ENCODE data around the gene EPC1.
"Not testable (repeated sequence)": the region's sequence is repeated elsewhere in the genome, so short reads cannot be mapped to it uniquely, and the experiment has no call there.

The EPC1 gene

DNA sequence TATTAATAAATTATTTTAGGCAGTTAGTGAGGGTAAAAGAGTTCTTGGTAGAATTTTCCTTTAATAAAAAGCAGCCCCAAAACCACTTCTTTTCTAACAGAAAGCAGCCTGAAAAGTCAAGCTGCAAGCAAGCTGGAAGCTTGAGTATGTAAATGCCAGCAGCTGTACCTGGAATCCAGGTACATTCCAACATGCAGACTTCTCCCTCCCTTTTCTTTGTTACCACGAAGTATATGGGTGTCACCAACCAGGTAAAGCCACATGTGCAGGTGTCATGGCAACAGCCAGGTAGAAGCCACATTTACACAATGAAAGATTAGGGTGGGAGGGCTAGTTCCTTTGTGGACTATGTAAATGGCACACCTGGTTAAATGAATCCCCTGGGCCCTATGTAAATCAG, 114.6 kb downstream of the EPC1 start:
- no peak for DNase-seq (ENCODE audit: low read depth in 2 of 2)

DNA sequence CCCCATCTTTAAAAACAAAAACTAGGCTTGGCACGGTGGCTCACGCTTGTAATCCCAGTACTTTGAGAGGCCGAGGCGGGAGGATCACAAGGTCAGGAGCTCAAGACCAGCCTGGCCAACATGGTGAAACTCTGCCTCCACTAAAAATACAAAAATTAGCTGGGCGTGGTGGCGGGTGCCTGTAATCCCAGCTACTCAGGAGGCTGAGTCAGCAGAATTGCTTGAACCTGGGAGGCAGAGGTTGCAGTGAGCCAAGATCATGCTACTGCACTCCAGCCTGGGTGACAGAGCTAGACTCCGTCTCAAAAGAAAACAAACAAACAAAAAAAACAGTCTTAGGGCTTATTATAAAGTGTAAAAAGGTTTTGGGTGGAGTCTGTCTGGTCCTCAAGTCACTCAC, 117.2 kb downstream of the EPC1 start:
- not testable (repeated sequence) for DNase-seq (ENCODE audit: low read depth in 2 of 2)

- no peak for DNase-seq (ENCODE audit: low read depth in 2 of 2)
These were observed 117.8 kb downstream of the EPC1 start for GRCh38 chr10:32229170-32229569.

DNA sequence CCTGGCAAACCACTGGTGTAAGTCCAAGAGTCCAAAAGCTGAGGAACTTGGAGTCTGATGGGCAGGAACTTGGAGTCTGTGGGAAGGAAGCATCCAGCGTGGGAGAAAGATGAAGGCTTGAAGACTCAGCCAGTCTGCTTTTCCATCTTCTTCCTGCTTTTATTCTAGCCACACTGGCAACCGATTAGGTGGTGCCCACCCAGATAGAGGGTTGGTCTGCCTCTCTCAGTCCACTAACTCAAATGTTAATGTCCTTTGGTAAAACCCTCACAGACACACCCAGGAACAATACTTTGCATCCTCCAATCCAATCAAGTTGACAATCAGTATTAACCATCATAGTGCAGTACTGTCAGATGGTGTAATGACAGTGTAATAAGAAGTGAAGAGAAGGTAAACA, 119.2 kb downstream of the EPC1 start:
- DNase-seq (ENCODE audit: low read depth in 2 of 2): no peak

- no peak for DNase-seq (ENCODE audit: low read depth in 2 of 2)
These were observed 120.3 kb downstream of the EPC1 start for GRCh38 chr10:32226624-32227023.

- no peak for DNase-seq (ENCODE audit: low read depth in 2 of 2)
These were observed 121.0 kb downstream of the EPC1 start for GRCh38 chr10:32225976-32226375.

- DNase-seq (ENCODE audit: low read depth in 2 of 2): not testable (repeated sequence)
These were observed 124.6 kb downstream of the EPC1 start for GRCh38 chr10:32222376-32222775.

DNA sequence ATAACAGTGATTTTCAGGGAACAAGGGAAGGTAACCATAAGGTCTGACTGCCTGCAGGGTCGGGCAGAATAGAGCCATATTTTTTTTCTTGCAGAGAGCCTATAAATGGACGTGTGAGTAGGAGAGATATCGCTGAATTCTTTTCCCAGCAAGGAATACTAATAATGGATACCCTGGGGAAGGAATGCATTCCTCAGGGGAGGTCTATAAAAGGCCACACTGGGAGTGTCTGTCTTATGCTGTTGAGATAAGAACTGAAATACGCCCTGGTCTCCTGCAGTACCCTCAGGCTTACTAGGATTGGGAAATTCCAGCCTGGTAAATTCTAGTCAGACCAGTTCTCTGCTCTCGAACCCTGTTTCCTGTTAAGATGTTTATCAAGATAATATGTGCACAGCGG, 127.8 kb downstream of the EPC1 start:
- DNase-seq (ENCODE audit: low read depth in 2 of 2): not testable (repeated sequence)

DNA sequence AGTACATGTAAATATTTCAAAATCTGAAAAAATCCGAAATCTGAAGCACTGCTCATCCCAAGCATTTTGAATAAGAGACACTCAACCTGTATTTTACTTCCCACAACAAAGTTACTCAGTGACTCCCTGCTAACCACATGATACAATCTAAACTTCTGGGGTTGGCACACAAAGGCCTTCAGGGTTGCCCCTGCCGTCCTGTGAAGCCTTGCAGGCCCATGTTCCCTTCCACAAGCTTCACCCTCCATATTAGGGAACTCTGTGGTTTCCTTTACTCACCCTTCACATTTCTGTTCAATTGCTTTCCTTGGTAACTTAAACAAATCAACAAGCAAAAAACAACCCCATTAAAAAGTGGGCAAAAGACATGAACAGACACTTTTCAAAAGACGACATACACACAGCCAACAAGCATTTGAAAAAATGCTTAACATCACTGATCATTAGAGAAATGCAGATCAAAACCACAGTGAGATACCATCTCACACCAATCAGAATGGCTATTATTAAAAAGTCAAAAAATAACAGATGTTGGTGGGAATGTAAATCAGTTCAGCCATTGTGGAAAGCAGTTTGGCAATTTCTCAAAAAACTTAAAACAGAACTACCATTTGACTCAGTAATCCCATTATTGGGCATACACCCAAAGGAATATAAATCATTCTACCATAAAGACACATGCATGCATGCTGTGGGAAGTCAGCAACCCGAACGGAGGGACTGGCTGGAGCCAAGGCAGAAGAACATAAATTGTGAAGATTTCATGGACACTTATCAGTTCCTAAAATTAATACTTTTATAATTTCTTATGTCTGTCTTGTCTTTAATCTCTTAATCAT, 128.5 kb downstream of the EPC1 start:
- DNase-seq (ENCODE audit: low read depth in 2 of 2): not testable (repeated sequence)

All from stimulated activated CD4-positive, alpha-beta T cell treated with anti-CD3 and anti-CD28 coated beads, Interleukin-1b, Interleukin-23, amount 100 ng/mL, for 1 hour (primary cell).